ENCODE data around the gene CHI3L1. TPM values are rescaled to one million over a fixed set of nuclear protein-coding genes. Genes with fewer than 3 reads are reported as not detected.
A peak's percentile ranks its signal among the peaks of the same experiment; 100 is the strongest.

The CHI3L1 gene
- total and polyA plus RNA-seq, 9 donors, result 0.13 to 2.1 (median 1.0) TPM

DNA sequence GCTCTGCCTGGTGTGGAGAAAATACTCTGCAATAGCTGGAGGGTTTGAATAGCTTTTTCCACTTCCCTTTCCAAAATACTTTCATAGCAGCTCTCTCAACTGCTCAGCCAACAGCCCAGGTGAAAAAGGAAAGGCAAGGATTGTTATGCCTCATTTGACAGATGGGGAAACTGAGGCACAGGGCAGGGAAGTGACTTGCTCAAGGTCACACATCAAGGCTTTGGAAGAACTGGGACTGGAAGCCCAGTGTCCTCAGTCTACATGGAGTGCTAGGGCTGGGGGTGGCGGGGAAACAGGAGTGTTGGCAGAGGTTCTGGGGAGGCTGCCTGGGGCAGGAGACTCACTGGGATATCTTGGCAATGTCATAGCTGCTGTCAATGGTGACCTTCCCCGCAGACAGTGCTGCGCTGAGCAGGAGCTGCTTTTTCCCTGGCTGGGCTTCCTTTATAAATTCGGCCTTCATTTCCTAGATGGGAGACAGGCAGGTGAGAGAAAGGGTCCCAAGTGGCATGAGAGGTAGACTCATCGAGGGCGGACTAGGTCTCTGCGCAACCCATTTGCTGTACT lies 4.0 kb downstream of the CHI3L1 start:
- WGBS (ENCODE audit: insufficient coverage), result 79% methylated on average over 3 of the region's 7 CpGs
- Histone ChIP-seq H3K36me3 (ENCODE audit: control insufficient read depth, insufficient read depth, low read length) (no peaks in the 10 kb centered on the region), H3K4me1 (ENCODE audit: control insufficient read depth, insufficient read depth, low read length) (peaks cover 34% of the 10 kb centered on the region), H3K27me3 (ENCODE audit: control insufficient read depth, insufficient read depth, low read length) (peaks cover under 1% of the 10 kb centered on the region), H3K27ac (ENCODE audit: low read length) (no peak overlapping the region), H3K9me3 (replicated peaks; ENCODE audit: control insufficient read depth, low read depth, low read length) (no peaks in the 10 kb centered on the region), H3K4me3 (ENCODE audit: low read length) (no peak overlapping the region)
- peak; percentile 32 for DNase-seq

DNA sequence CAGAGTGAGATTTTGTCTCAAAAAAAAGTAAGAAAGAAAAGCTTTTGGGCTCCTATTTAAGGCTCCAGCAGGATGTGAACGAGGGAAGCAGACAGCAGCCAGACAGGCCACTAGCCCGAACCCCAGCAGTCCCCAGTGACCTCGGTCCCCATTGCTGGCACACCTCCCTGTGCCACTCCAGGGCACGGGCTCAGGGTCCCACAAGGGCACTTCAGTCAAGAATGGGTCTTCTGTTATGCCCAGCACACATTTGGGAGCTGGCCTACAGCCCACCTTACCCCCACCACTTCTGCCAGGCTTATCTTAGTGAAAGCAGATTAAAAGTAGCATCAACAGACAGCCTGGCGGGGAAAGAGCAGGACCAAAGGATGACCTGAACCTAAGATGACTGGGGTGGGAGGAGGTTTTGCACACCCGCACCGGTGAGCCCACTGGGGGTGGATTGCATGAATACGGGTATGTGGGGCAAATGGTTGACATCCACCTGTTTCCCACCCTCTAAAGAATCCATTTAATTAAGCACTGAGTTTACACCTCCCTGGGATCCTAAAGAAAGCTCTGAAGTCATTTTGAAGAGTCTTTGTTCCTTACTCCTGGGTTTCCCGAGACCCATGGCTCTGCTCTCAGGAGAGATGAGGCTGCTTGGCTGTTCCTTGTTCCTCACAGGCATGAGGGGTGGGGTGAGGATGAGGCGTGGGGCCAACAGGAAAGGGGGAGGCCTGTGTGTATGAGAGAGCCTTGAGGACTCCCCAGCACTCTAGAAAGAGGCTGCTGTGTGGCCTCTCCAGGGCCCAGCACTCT lies 4.7 kb downstream of the CHI3L1 start:
- Histone ChIP-seq H3K27ac (ENCODE audit: low read length) (no peak overlapping the region), H3K36me3 (ENCODE audit: control insufficient read depth, insufficient read depth, low read length) (no peaks in the 10 kb centered on the region), H3K4me1 (ENCODE audit: control insufficient read depth, insufficient read depth, low read length) (peaks cover 37% of the 10 kb centered on the region), H3K4me3 (ENCODE audit: low read length) (no peak overlapping the region), H3K27me3 (ENCODE audit: control insufficient read depth, insufficient read depth, low read length) (peaks cover 2% of the 10 kb centered on the region), H3K9me3 (replicated peaks; ENCODE audit: control insufficient read depth, low read depth, low read length) (no peaks in the 10 kb centered on the region)
- WGBS (ENCODE audit: insufficient coverage), result 55% methylated on average over 5 of the region's 10 CpGs
- DNase-seq, result no peak

DNA sequence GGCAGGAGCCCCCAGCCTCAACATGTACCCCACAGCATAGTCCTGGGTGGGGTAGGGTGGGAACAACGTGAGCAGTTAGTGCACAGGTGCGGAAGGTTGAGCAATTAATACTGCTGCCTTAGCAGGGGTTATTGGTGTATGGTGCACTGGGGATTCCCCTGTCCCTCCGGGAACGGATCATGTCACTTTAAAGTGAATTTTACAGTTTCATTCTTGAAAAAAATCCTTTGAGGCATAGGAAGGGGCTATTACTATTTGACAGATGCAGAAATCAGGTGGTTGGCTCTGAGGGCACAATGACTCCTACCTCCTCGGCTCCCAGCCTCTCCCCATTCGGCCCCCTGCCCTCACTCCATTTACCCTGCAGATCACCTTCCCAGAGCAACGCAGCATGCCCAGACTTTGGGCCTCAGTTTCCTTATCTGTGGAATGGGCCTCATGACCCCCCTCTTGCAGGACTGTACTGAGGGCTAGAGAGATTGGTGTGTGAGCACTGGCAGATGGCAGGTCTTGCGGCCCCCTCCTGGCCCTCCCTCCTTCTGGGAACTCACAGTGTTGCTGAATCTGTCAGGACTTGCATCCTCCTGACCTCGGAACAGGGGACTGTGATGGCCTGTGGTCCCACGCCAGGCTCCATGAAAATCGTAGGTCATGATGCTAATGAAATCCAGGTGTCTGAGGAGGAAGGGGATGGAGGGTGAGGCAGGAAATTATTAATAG lies 5.7 kb downstream of the CHI3L1 start:
- WGBS (ENCODE audit: insufficient coverage), result 65% methylated on average over 4 of the region's 11 CpGs
- no peaks in the 10 kb centered on the region for H3K9me3 ChIP-seq (replicated peaks; ENCODE audit: control insufficient read depth, low read depth, low read length)

DNA sequence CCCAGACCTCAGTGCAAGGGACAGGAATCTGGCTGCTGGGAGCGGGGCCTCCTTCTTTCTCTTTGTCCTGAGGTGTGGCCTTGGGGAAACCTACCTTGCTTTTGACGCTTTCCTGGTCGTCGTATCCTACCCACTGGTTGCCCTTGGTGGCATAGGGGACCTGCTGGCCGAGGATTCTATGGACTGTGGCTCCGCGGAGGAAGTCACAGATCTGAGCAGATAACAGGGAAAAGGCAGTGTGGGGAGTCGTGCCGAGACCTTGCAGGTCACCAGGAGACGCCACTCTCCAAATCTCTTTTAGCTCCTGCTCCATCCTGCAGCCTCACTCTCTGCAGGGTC lies 6.9 kb downstream of the CHI3L1 start:
- no peak for DNase-seq
- Histone ChIP-seq H3K4me1 (ENCODE audit: control insufficient read depth, insufficient read depth, low read length) (peaks cover 55% of the 10 kb centered on the region), H3K9me3 (replicated peaks; ENCODE audit: control insufficient read depth, low read depth, low read length) (no peaks in the 10 kb centered on the region), H3K27me3 (ENCODE audit: control insufficient read depth, insufficient read depth, low read length) (peaks cover 2% of the 10 kb centered on the region), H3K4me3 (ENCODE audit: low read length) (no peak overlapping the region), H3K36me3 (ENCODE audit: control insufficient read depth, insufficient read depth, low read length) (no peaks in the 10 kb centered on the region), H3K27ac (ENCODE audit: low read length) (no peak overlapping the region)
- WGBS (ENCODE audit: insufficient coverage), result 85% methylated on average over 6 of the region's 10 CpGs

More for the DNA sequence above, 5.7 kb downstream of the CHI3L1 start:
- H3K27ac ChIP-seq (ENCODE audit: low read length), result no peak overlapping the region
- H3K4me1 ChIP-seq (ENCODE audit: control insufficient read depth, insufficient read depth, low read length), result peaks cover 44% of the 10 kb centered on the region
- no peak overlapping the region for H3K4me3 ChIP-seq (ENCODE audit: low read length)
- H3K27me3 ChIP-seq (ENCODE audit: control insufficient read depth, insufficient read depth, low read length), result peaks cover 2% of the 10 kb centered on the region
- no peaks in the 10 kb centered on the region for H3K36me3 ChIP-seq (ENCODE audit: control insufficient read depth, insufficient read depth, low read length)
- DNase-seq, result no peak

DNA sequence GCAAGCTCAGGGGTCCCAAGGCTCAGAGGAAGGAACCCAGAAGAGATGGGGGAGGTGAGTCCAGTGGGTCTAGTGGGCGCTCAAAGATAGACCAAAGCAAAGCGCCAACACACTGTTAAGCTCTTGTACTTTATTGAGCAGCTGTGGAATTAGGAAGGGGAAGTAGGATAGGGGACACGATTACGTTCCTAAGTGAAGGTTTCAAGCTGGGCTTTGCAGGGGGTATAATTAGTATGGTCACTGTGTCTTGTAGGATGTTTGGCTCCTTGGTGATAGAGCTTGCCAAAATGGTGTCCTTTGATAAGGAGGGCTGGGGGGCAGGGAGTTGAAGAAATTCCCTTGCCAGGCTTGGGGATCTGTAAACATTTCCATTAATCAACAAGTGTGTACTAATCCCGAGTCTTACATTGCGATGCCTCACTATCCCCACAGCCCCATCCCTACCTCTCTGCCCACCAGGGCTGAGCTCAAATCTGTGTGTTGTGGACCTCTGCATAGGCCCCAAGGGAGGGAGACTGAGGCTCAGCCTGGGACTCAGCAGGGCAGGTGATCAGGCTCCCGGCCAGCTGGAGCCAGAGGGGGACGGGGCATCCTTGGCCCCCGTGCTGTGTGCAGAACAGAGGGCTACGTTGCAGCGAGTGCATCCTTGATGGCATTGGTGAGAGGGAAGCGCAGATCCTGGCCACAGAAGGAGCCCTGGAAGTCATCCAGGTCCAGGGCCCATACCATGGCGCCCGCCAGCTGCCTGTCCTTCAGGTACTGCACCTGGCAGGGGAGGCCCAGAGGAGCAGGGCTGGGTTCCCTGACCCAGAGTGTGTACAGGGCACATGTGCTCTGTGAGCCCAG lies 7.5 kb downstream of the CHI3L1 start:
- H3K4me1 ChIP-seq (ENCODE audit: control insufficient read depth, insufficient read depth, low read length), result peaks cover 60% of the 10 kb centered on the region

DNA sequence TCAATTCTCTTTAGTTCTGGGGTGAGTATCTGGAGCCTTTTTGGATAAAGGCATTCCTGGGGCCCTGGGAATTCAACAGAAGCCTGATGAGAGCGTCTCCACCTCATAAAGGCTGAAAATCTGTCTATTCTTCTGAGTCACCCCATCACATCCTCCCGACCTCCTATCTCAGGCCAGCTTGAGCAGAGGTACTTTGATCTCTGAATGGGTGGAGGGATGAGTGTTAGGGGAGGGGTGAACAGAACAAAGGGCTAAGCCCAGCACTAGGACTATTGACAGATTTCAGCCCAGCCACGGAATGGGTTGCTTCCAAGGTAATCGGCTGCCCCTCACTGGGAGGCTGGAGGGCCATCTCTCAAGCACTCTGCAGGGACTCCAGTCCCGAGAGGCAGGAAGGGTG lies 8.4 kb downstream of the CHI3L1 start:
- Histone ChIP-seq H3K9me3 (replicated peaks; ENCODE audit: control insufficient read depth, low read depth, low read length) (no peaks in the 10 kb centered on the region), H3K4me3 (ENCODE audit: low read length) (no peak overlapping the region), H3K27me3 (ENCODE audit: control insufficient read depth, insufficient read depth, low read length) (peaks cover 2% of the 10 kb centered on the region), H3K27ac (ENCODE audit: low read length) (no peak overlapping the region), H3K4me1 (ENCODE audit: control insufficient read depth, insufficient read depth, low read length) (peaks cover 68% of the 10 kb centered on the region), H3K36me3 (ENCODE audit: control insufficient read depth, insufficient read depth, low read length) (no peaks in the 10 kb centered on the region)
- WGBS (ENCODE audit: insufficient coverage), result 44% methylated on average over 3 of the region's 5 CpGs
- DNase-seq, result no peak

More for the DNA sequence above, 7.5 kb downstream of the CHI3L1 start:
- 77% methylated on average over 13 of the region's 14 CpGs for WGBS (ENCODE audit: insufficient coverage)
- Histone ChIP-seq H3K27me3 (ENCODE audit: control insufficient read depth, insufficient read depth, low read length) (peaks cover 2% of the 10 kb centered on the region), H3K4me3 (ENCODE audit: low read length) (no peak overlapping the region), H3K27ac (ENCODE audit: low read length) (no peak overlapping the region), H3K36me3 (ENCODE audit: control insufficient read depth, insufficient read depth, low read length) (no peaks in the 10 kb centered on the region), H3K9me3 (replicated peaks; ENCODE audit: control insufficient read depth, low read depth, low read length) (no peaks in the 10 kb centered on the region)
- no peak for DNase-seq

DNA sequence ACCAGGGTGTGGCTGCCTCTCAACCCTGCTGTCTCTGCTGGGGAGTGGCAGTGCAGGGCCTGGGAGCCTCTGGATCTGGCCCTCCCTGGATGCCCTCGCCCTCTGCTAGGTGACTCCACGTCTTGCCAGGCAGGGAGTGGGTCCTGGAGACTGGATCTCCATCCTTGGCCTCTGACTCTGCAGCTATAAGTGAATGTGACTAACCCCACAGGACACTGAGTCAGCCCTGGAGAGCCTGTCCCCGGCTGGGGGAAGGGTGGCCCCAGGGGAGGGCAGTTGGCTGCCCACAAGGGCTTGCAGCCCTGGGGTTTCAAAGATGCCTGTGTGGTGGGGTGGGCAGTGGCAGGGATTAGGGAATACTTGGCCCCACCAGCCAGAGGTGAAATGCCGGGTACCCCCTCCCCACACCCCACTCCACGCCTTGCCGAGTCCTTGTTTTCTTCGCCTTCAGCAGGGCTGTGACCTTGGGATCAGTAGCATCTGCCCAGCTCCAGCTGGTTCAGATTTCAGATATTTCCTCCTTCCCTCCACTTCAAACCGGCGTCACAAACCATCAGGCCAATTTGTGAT lies 8.9 kb downstream of the CHI3L1 start:
- H3K4me3 ChIP-seq (ENCODE audit: low read length), result no peak overlapping the region
- H3K27ac ChIP-seq (ENCODE audit: low read length), result no peak overlapping the region
- no peaks in the 10 kb centered on the region for H3K36me3 ChIP-seq (ENCODE audit: control insufficient read depth, insufficient read depth, low read length)
- DNase-seq, result no peak
- H3K27me3 ChIP-seq (ENCODE audit: control insufficient read depth, insufficient read depth, low read length), result peaks cover 2% of the 10 kb centered on the region
- no peaks in the 10 kb centered on the region for H3K9me3 ChIP-seq (replicated peaks; ENCODE audit: control insufficient read depth, low read depth, low read length)
- peaks cover 73% of the 10 kb centered on the region for H3K4me1 ChIP-seq (ENCODE audit: control insufficient read depth, insufficient read depth, low read length)
- WGBS (ENCODE audit: insufficient coverage), result 51% methylated on average over 7 of the region's 9 CpGs

DNA sequence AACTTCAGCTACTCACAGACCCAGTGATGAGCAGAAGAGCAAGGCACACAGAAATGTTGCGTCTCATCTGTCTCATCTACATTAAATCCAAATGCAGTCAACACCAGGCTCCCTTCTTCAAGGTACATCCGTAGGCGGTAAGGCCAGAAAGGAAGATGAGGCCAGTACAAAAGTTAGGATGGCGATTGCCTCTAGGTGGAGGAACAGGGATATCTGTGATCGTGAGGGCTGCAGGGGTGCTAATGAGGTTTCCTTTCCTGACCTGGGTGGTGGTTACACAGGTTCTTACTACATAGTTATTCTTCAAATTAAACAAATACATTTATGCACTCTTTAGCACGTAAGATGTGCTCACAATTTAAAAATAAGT lies 9.5 kb downstream of the CHI3L1 start:
- Histone ChIP-seq H3K27me3 (ENCODE audit: control insufficient read depth, insufficient read depth, low read length) (peaks cover 2% of the 10 kb centered on the region), H3K4me1 (ENCODE audit: control insufficient read depth, insufficient read depth, low read length) (peaks cover 74% of the 10 kb centered on the region), H3K4me3 (ENCODE audit: low read length) (no peak overlapping the region), H3K36me3 (ENCODE audit: control insufficient read depth, insufficient read depth, low read length) (no peaks in the 10 kb centered on the region), H3K9me3 (replicated peaks; ENCODE audit: control insufficient read depth, low read depth, low read length) (no peaks in the 10 kb centered on the region), H3K27ac (ENCODE audit: low read length) (no peak overlapping the region)
- WGBS (ENCODE audit: insufficient coverage), result no CpG with 5 or more reads among the region's 6 CpGs
- no peak for DNase-seq

DNA sequence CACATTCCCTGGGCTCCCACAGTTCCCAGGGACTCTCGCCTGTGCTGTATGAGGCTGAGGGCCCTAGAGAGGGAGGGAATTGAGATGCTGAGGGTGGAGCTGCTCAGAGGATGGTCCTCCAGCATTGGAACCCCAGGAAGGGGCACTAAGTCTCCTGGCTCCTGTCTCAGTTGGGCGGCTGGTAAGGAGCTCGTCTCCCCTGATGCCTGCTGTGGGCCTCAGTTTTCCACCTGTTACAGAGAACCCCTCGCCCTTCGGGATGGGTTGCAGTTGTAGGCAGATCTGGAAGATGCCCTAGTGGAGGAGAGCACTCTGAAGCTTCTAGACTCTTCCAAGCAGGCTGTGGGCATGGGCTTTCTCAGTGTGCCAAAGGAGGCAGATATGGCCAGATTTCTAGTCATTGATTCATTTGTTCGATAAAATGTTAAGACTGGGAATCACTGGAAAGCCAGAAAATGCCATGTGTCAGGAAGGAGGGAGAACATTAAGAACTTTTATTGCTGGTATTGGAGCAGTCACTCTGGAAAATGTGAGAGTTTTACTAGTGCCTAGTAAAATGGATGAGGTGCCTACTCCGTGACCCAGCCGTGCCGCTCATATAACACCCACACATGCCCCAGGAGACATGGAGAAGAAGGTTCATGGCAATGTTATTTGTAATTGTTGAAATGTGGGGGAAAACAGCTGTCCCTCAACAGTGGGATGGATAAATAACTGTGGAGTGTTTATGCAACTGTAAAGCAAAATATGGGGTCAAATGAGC lies 10.1 kb downstream of the CHI3L1 start:
- DNase-seq, result no peak
- Histone ChIP-seq H3K27ac (ENCODE audit: low read length) (peak overlapping the region; percentile 1), H3K9me3 (replicated peaks; ENCODE audit: control insufficient read depth, low read depth, low read length) (no peaks in the 10 kb centered on the region), H3K27me3 (ENCODE audit: control insufficient read depth, insufficient read depth, low read length) (peaks cover 4% of the 10 kb centered on the region), H3K4me1 (ENCODE audit: control insufficient read depth, insufficient read depth, low read length) (peaks cover 79% of the 10 kb centered on the region), H3K4me3 (ENCODE audit: low read length) (no peak overlapping the region), H3K36me3 (ENCODE audit: control insufficient read depth, insufficient read depth, low read length) (peaks cover 3% of the 10 kb centered on the region)
- WGBS (ENCODE audit: insufficient coverage), result 82% methylated on average over 4 of the region's 9 CpGs

All from muscle of leg (tissue), 11 donors.